Upper lobe of right lung (tissue), 1 donor: ENCODE data around the gene IGFL3. TPM values are rescaled to one million over a fixed set of nuclear protein-coding genes. Genes with fewer than 3 reads are reported as not detected.

Experiments used
- ATAC-seq: fragments of 200-7000 bp; cut with Tn5 transposase; one replicate; pipeline ENCODE4 v1.9.1; 2020; ENCODE audit warnings: mild to moderate bottlenecking, moderate library complexity
- DNase-seq: peaks from one replicate; pipeline ENCODE4 v3.0.0-alpha.2; 2020
- H3K27ac ChIP-seq: fragments of 200-600 bp; one replicate; pipeline ENCODE4 v1.8.0; 2022
- H3K27me3 ChIP-seq: fragments of 200-600 bp; one replicate; pipeline ENCODE4 v1.8.0; 2022; ENCODE audit warnings: mild to moderate bottlenecking
- H3K36me3 ChIP-seq: fragments of 200-600 bp; one replicate; pipeline ENCODE4 v1.8.0; 2022
- H3K4me1 ChIP-seq: fragments of 200-600 bp; one replicate; pipeline ENCODE4 v1.8.0; 2022
- H3K4me3 ChIP-seq: fragments of 200-600 bp; one replicate; pipeline ENCODE4 v1.8.0; 2022; ENCODE audit warnings: mild to moderate bottlenecking
- H3K9me3 ChIP-seq: fragments of 200-600 bp; one replicate; pipeline ENCODE4 v1.8.0; 2022
- intact Hi-C: fragments of 100-400 bp; cut with DNase I; formaldehyde crosslinking; loops from one replicate; pipeline ENCODE4 v1.11.0; 2022
- total RNA-seq: library from RNA; stranded (reverse); fragmentation: NEBNext Ultra II Directional; extraction: Animal tissue kit (Norgen Biotek cat#: 25700); gene quantifications from one replicate; pipeline ENCODE4 v1.2.1, GENCODE V29; 2021
- TF ChIP-seq, protein P1 (sequence below): fragments of 200-600 bp; IDR thresholded peaks from one replicate; pipeline ENCODE4 v1.8.0; 2022; ENCODE audit warnings: antibody characterized with exemption
- donor health status: DM: no; HTN: yes; CAD: no; lungs with severe emphysema.

IGFL3 gene
- total RNA-seq, 1 donor from 2014 or later = not detected

DNA sequence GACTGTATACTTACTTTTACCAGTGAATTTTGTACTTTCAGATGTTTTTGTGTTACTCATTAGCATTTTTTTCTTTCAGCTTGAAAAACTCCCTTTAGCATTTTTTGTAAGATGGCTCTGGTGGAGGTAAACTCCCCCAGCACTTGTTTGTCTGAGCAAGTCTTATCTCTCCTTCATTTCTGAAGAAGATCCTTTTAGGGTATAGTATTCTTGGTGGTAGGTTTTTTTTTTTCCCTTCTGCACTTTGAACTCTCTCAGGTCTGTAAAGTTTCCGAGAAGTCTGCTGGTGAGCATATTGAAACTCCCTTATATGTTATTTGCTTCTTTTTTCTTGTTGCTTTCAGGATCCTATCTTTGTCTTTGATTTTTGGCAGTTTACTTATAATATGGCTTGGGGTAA lies 35.1 kb downstream of the IGFL3 start:
- Histone ChIP-seq H3K4me1 (no peaks in the 10 kb centered on the region), H3K27me3 (peaks cover 9% of the 10 kb centered on the region), H3K4me3 (no peak overlapping the region), H3K9me3 (no peaks in the 10 kb centered on the region), H3K27ac (no peak overlapping the region), H3K36me3 (no peaks in the 10 kb centered on the region)
- intact Hi-C loops = loop anchor here (10.0 kb wide), 1 partner anchor 95 kb away; no protein-coding TSS in a partner anchor
- TF ChIP-seq, protein P1, sequence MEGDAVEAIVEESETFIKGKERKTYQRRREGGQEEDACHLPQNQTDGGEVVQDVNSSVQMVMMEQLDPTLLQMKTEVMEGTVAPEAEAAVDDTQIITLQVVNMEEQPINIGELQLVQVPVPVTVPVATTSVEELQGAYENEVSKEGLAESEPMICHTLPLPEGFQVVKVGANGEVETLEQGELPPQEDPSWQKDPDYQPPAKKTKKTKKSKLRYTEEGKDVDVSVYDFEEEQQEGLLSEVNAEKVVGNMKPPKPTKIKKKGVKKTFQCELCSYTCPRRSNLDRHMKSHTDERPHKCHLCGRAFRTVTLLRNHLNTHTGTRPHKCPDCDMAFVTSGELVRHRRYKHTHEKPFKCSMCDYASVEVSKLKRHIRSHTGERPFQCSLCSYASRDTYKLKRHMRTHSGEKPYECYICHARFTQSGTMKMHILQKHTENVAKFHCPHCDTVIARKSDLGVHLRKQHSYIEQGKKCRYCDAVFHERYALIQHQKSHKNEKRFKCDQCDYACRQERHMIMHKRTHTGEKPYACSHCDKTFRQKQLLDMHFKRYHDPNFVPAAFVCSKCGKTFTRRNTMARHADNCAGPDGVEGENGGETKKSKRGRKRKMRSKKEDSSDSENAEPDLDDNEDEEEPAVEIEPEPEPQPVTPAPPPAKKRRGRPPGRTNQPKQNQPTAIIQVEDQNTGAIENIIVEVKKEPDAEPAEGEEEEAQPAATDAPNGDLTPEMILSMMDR = no peak
- ATAC-seq (no peak), DNase-seq (no peak)

DNA sequence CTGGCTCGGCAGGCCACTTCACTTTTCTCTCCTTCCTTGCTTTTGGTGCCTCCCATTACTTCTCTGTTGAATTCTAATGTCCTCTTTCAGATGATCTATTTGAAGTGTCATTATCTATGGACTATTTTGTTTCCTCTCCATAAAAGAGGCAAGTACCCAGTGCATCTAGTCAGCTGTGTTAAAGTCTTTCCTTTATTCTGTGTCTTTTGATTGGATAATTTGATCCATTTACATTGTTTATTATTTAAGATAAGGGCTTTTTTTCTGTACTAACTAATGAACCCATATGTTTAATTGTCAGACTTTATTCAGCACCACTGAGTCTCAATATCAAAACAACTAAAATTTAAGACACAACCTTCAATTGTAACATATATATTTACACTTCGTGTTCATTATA lies 36.4 kb downstream of the IGFL3 start:
- Histone ChIP-seq H3K4me3 (no peak overlapping the region), H3K36me3 (no peaks in the 10 kb centered on the region), H3K4me1 (no peaks in the 10 kb centered on the region), H3K27ac (no peak overlapping the region), H3K27me3 (peaks cover 9% of the 10 kb centered on the region), H3K9me3 (no peaks in the 10 kb centered on the region)
- TF ChIP-seq, protein P1 = no peak
- DNase-seq = no peak
- intact Hi-C loops = loop anchor here (10.0 kb wide), 1 partner anchor 97 kb away; no protein-coding TSS in a partner anchor
- no peak for ATAC-seq

GRCh38 chr19:46085888-46086287 lies 38.6 kb downstream of the IGFL3 start:
- no peak overlapping the region for H3K27ac ChIP-seq
- intact Hi-C loops = loop anchor here (10.0 kb wide), 1 partner anchor 99 kb away; no protein-coding TSS in a partner anchor
- no peaks in the 10 kb centered on the region for H3K9me3 ChIP-seq
- no peak overlapping the region for H3K4me3 ChIP-seq
- H3K36me3 ChIP-seq = no peaks in the 10 kb centered on the region
- DNase-seq (no peak), ATAC-seq (no peak)
- TF ChIP-seq, protein P1 = no peak
- H3K4me1 ChIP-seq = no peaks in the 10 kb centered on the region
- peaks cover 14% of the 10 kb centered on the region for H3K27me3 ChIP-seq

GRCh38 chr19:46082728-46083050 lies 41.8 kb downstream of the IGFL3 start:
- Histone ChIP-seq H3K27ac (no peak overlapping the region), H3K9me3 (no peaks in the 10 kb centered on the region), H3K4me3 (no peak overlapping the region), H3K27me3 (peaks cover 21% of the 10 kb centered on the region), H3K4me1 (no peaks in the 10 kb centered on the region), H3K36me3 (no peaks in the 10 kb centered on the region)
- no peak for ATAC-seq
- TF ChIP-seq, protein P1 = no peak
- intact Hi-C loops = loop anchor here (10.0 kb wide), 1 partner anchor 102 kb away; no protein-coding TSS in a partner anchor
- DNase-seq = no peak

DNA sequence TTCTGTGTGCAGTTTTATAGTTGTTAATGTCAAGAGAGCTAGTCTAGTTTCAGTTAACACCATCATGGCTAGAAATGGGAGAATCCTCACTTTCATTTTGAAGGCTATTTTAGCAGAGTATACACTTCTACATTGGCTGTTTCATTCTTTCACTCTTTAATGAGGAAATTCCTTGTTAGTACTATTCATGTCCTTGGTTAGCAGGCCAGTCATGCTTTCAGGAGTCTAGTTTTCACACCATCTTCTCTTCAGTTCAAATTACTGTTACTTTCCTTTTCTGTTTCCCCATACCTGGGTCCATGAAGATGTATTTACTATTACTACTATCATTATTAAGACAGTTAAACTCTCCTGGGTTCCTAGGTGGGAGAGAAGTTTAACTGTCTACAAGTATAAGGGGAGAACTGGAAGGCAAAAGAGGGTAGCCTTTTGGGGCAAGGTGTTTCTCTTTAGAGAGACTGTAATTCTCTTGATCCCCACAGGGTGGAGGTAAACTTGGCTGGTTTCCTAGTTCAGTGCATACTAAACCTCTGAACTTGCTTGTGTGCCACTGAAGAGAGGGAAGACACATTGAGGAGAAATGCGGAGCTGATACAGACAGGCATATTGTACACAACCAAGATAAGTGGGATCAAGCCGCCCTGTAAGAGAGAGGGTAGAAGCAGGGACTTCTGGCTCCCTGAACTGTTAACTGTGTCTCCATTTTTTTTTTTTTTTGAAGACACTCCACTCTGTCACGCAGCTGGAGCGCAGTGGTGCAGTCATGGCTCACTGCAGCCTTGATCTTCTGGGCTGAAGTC lies 42.4 kb downstream of the IGFL3 start:
- H3K36me3 ChIP-seq = no peaks in the 10 kb centered on the region
- peaks cover 6% of the 10 kb centered on the region for H3K4me1 ChIP-seq
- TF ChIP-seq, protein P1 = peak; percentile 70
- peaks cover 27% of the 10 kb centered on the region for H3K27me3 ChIP-seq
- no peak for DNase-seq
- H3K27ac ChIP-seq = no peak overlapping the region
- H3K9me3 ChIP-seq = no peaks in the 10 kb centered on the region
- H3K4me3 ChIP-seq = no peak overlapping the region
- peak; percentile 81 for ATAC-seq
- intact Hi-C loops = loop anchor here (10.0 kb wide), 1 partner anchor 103 kb away; no protein-coding TSS in a partner anchor
